NCI-H226 (cell line): ENCODE data around the gene FA2H.
A peak's percentile ranks its signal among the peaks of the same experiment; 100 is the strongest.

Experiments
- DNase-seq: peaks from one replicate; pipeline ENCODE4 v3.0.0-alpha.2; 2015

Gene FA2H

GRCh38 chr16:74721716-74722115 is 52.9 kb downstream of the FA2H start:
- no peak for DNase-seq

GRCh38 chr16:74720579-74720978 is 54.0 kb downstream of the FA2H start:
- no peak for DNase-seq

GRCh38 chr16:74718741-74719610 is 55.6 kb downstream of the FA2H start:
- no peak for DNase-seq

GRCh38 chr16:74718140-74718539 is 56.5 kb downstream of the FA2H start:
- no peak for DNase-seq

- DNase-seq, result no peak
Observed at GRCh38 chr16:74717367-74717766, 57.3 kb downstream of the FA2H start.

- DNase-seq, result no peak
Observed at GRCh38 chr16:74716355-74716754, 58.3 kb downstream of the FA2H start.

- no peak for DNase-seq
Observed at GRCh38 chr16:74713876-74714275, 60.7 kb downstream of the FA2H start.

- DNase-seq, result no peak
Observed at GRCh38 chr16:74713325-74713724, 61.3 kb downstream of the FA2H start.

- no peak for DNase-seq
Observed at GRCh38 chr16:74711938-74712337, 62.7 kb downstream of the FA2H start.

GRCh38 chr16:74710401-74710800 is 64.2 kb downstream of the FA2H start:
- no peak for DNase-seq

- DNase-seq, result peak; percentile 53
Observed at GRCh38 chr16:74709441-74709877, 65.2 kb downstream of the FA2H start.

- no peak for DNase-seq
Observed at GRCh38 chr16:74700438-74701225, 74.0 kb downstream of the FA2H start, which contains the start of gene MLKL. MLKL (minus strand) TSS chr16:74700862; CDS start chr16:74695757, 5,105 bp downstream.

- no peak for DNase-seq
Observed at GRCh38 chr16:74700116-74700437, 74.5 kb downstream of the FA2H start.

- DNase-seq, result no peak
Observed at GRCh38 chr16:74699666-74700065, 75.0 kb downstream of the FA2H start.

- no peak for DNase-seq
Observed at GRCh38 chr16:74698222-74698621, 76.4 kb downstream of the FA2H start.

GRCh38 chr16:74695450-74696422 is 78.9 kb downstream of the FA2H start:
- peak; percentile 92 for DNase-seq

- DNase-seq, result no peak
Observed at GRCh38 chr16:74691093-74691855, 83.3 kb downstream of the FA2H start.

- no peak for DNase-seq
Observed at GRCh38 chr16:74682556-74682955, 92.1 kb downstream of the FA2H start.

GRCh38 chr16:74680681-74681080 is 93.9 kb downstream of the FA2H start:
- DNase-seq, result no peak

- DNase-seq, result no peak
Observed at GRCh38 chr16:74679983-74680382, 94.6 kb downstream of the FA2H start.

- no peak for DNase-seq
Observed at GRCh38 chr16:74677868-74678267, 96.8 kb downstream of the FA2H start.

- DNase-seq, result no peak
Observed at GRCh38 chr16:74673876-74674275, 100.7 kb downstream of the FA2H start.
